GM12878 (cell line): ENCODE measurements around the gene MAPKAPK3. TPM values are rescaled to one million over a fixed set of nuclear protein-coding genes. Genes with fewer than 3 reads are reported as not detected.

Experiments used
- BCLAF1 ChIP-seq: fragments of 450-650 bp; IDR thresholded peaks from 2 replicates; pipeline ENCODE4 v1.6.1; 2017; ENCODE audit warnings: antibody characterized with exemption, mild to moderate bottlenecking, moderate library complexity
- CEBPB ChIP-seq, 2 experiments: fragments of 150-350 bp in 1 of 2; IDR thresholded peaks; 2 replicates each; pipeline ENCODE4 v1.6.1; 2012 to 2014; ENCODE audit warnings: low read depth in 2 of 2, low read length in 2 of 2, borderline replicate concordance in 1 of 2, inconsistent platforms in 1 of 2
- DPF2 ChIP-seq: fragments of 450-650 bp; IDR thresholded peaks from 2 replicates; pipeline ENCODE4 v1.6.1; 2017; ENCODE audit warnings: mild to moderate bottlenecking
- E2F4 ChIP-seq: IDR thresholded peaks from 2 replicates; pipeline ENCODE4 v1.6.1; 2012; ENCODE audit warnings: low read depth, low read length, improper control_type of control experiment
- E2F8 ChIP-seq: fragments of 450-650 bp; IDR thresholded peaks from 2 replicates; pipeline ENCODE4 v1.6.1; 2018; ENCODE audit warnings: mild to moderate bottlenecking, low read depth, moderate library complexity; ENCODE audit not compliant: partially characterized antibody
- EZH2 ChIP-seq: IDR thresholded peaks from 2 replicates; pipeline ENCODE4 v1.6.1; 2012; ENCODE audit warnings: low read depth, mild to moderate bottlenecking, control low read depth, inconsistent platforms, low read length, borderline replicate concordance; ENCODE audit not compliant: control insufficient read depth
- FOS ChIP-seq: IDR thresholded peaks from 3 replicates; pipeline ENCODE4 v1.6.1; 2011; ENCODE audit warnings: borderline replicate concordance; ENCODE audit not compliant: insufficient read length; ENCODE audit errors: extremely low read depth
- HDAC6 ChIP-seq: fragments of 200-600 bp; sonication (generic); IDR thresholded peaks from one replicate; pipeline ENCODE4 v1.8.0; 2017; ENCODE audit warnings: antibody characterized with exemption; ENCODE audit not compliant: unreplicated experiment
- JUNB ChIP-seq: IDR thresholded peaks from 2 replicates; pipeline ENCODE4 v1.6.1; 2016; ENCODE audit warnings: antibody characterized with exemption, mild to moderate bottlenecking
- KLF5 ChIP-seq: fragments of 450-650 bp; IDR thresholded peaks from 2 replicates; pipeline ENCODE4 v1.6.1; 2014; ENCODE audit warnings: mild to moderate bottlenecking; ENCODE audit not compliant: partially characterized antibody
- MLLT1 ChIP-seq: fragments of 450-650 bp; IDR thresholded peaks from 2 replicates; pipeline ENCODE4 v1.6.1; 2016; ENCODE audit warnings: mild to moderate bottlenecking
- POLR2AphosphoS2 ChIP-seq: IDR thresholded peaks from 2 replicates; pipeline ENCODE4 v1.6.1; 2011; ENCODE audit warnings: low read depth, mild to moderate bottlenecking, low read length, improper control_type of control experiment, moderate library complexity
- POU2F2 ChIP-seq: IDR thresholded peaks from 3 replicates; pipeline ENCODE4 v1.6.1; 2011; ENCODE audit warnings: low read depth, mild to moderate bottlenecking, low read length, borderline replicate concordance
- RAD21 ChIP-seq: IDR thresholded peaks from 2 replicates; pipeline ENCODE4 v1.6.1; 2011; ENCODE audit warnings: mild to moderate bottlenecking, low read depth, low read length, moderate library complexity; ENCODE audit not compliant: insufficient read depth
- RFX5 ChIP-seq: IDR thresholded peaks from 2 replicates; pipeline ENCODE4 v1.6.1; 2011; ENCODE audit warnings: low read depth, low read length, improper control_type of control experiment
- SREBF1 ChIP-seq: IDR thresholded peaks from 2 replicates; pipeline ENCODE4 v1.6.1; 2012; ENCODE audit warnings: mild to moderate bottlenecking, low read length
- USF1 ChIP-seq: IDR thresholded peaks from 2 replicates; pipeline ENCODE4 v1.6.1; 2011; ENCODE audit warnings: borderline replicate concordance, low read depth, mild to moderate bottlenecking, moderate library complexity, mixed read lengths, low read length; ENCODE audit not compliant: insufficient read depth; ENCODE audit errors: extremely low read length
- ZNF24 ChIP-seq: fragments of 450-650 bp; IDR thresholded peaks from 2 replicates; pipeline ENCODE4 v1.6.1; 2017; ENCODE audit warnings: antibody characterized with exemption, mild to moderate bottlenecking
- ZNF384 ChIP-seq: IDR thresholded peaks from 2 replicates; pipeline ENCODE4 v1.6.1; 2012; ENCODE audit warnings: low read depth, mild to moderate bottlenecking, low read length, improper control_type of control experiment, borderline replicate concordance
- ZZZ3 ChIP-seq: IDR thresholded peaks from 2 replicates; pipeline ENCODE4 v1.6.1; 2011; ENCODE audit warnings: low read depth; ENCODE audit not compliant: control insufficient read depth, insufficient read length
- polyA plus RNA-seq, 11 experiments: library from polyadenylated mRNA; depleted of rRNA in 4 of 11; unstranded in 6 of 11; stranded (reverse) in 5 of 11; fragments of >200 nt; fragmentation: Nextera tagmentation in 4 of 11; fragmentation: Illumina TruSeq in 1 of 11; extraction: Ambion mirVana in 4 of 11; extraction: Trizol in 1 of 11; gene quantifications; 1 replicate in 1 of 11; 2 replicates in 10 of 11; pipeline versions ENCODE4 v1.2.1 to v1.2.3, GENCODE V29; 2011 to 2016; ENCODE audit warnings: inconsistent platforms in 2 of 11, missing spikeins in 2 of 11, low read depth in 1 of 11
- total RNA-seq, 4 experiments: library from RNA; depleted of rRNA in 3 of 4; stranded (reverse); fragments of >200 nt in 3 of 4; fragmentation: Illumina TruSeq in 1 of 4; extraction: Trizol in 1 of 4; gene quantifications; 2 replicates each; pipeline versions ENCODE4 v1.2.1 to v1.2.3, GENCODE V29; 2013 to 2021

Gene MAPKAPK3
- total and polyA plus RNA-seq, 10 of the 15 experiments (the other 5 are each of a cell fraction or from before 2014, with no cell fraction given), result 7.9 to 66.0 (median 39.0) TPM

- TF ChIP-seq MLLT1 (no peak), USF1 (no peak), ZNF24 (no peak), CEBPB (IDR thresholded peaks at IDR 0.05; ENCODE audit: borderline replicate concordance in 1 of 2, low read depth in 2 of 2, low read length in 2 of 2) (no peak), FOS (no peak), ZZZ3 (no peak), E2F8 (peak; percentile 87), E2F4 (no peak), POLR2AphosphoS2 (no peak), RAD21 (no peak), ZNF384 (no peak), POU2F2 (0 out of 3 replicates have a peak, but pooled peaks have one; percentile 38), BCLAF1 (no peak), EZH2 (no peak), KLF5 (peak; percentile 76), DPF2 (peak; percentile 60; the same call in 1 of the 2 replicates), SREBF1 (no peak), HDAC6 (no peak), RFX5 (peak; percentile 19; the same call in 1 of the 2 replicates), JUNB (no peak)
These were observed 47.8 kb upstream of the MAPKAPK3 start, which contains the start of gene HEMK1 (continued) for GRCh38 chr3:50568947-50569749.
